ENCODE data around the gene BRME1. TPM values are rescaled to one million over a fixed set of nuclear protein-coding genes. Genes with fewer than 3 reads are reported as not detected.

The BRME1 gene
- total RNA-seq, 4 donors from 2014 or later = 0.19 to 1.0 (median 0.56) TPM

DNA sequence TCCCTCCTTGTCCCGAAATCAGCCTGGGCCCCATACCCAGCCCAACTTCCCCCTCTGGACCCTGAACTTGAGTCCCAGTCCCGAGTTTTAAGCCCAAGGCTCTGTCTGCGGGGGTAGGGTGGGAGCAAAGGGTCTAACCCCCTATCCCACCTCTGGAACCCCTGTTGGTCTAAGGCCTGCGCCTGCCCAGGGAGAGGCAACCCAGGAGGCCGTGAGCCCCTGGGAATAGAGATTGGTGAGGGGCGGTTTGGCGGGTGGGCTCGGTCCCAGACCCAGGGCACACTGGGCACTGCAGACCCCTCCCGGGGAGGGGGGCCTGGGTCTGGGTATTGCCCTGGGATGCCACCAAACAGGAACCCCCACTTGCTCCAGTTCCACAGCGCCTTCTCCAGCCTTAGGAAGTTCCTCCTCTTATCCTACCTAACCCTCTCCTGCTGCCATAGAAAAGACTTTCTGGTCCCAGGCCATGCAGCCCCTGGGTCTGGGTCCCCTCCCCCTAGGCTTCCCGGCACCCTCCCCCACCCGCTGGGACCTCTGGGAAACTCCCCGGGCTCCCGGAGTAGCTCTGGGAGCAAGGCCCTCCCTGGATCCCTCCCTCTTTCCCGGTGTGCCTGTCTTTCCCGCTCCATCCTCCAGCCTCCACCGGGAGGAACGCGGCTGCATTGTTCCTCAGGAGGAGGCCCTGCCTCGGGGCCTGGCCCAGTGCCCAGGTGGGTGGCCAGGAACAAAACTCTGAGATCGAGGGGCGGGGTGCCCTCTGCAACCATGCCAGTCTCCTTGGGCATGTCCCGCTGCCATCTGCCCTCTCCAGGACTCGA lies 62.6 kb downstream of the BRME1 start:
- in situ Hi-C loops (cut with MboI; ENCODE audit: low sequenced_read_pairs in 4 of 4) (no loop called here), intact Hi-C loops (cut with DNase I; ENCODE audit: low total_unique reads) (loop anchor here (5.0 to 10.0 kb wide), 3 partner anchors 691 to 899 kb away; partner anchors contain the start of genes IER2, RAD23A and STX10)
- Histone ChIP-seq H3K27me3 (no peaks in the 10 kb centered on the region), H3K9me3 (no peaks in the 10 kb centered on the region), H3K4me3 (peak overlapping the region; percentile 52 to 98 (median 79)), H3K27ac (peak overlapping the region; percentile 96 to 100 (median 98)), H3K4me1 (peaks cover 32 to 35% of the 10 kb centered on the region in 2 donors), H3K36me3 (no peaks in the 10 kb centered on the region)
- DNase-seq = no peak
- ATAC-seq = no peak
- TF ChIP-seq POLR2A (IDR thresholded peaks at IDR 0.05) (no peak), CTCF (IDR thresholded peaks at IDR 0.05 in 4 of 5, conservative IDR thresholded peaks at IDR 0.05 in 1 of 5) (no peak)

GRCh38 chr19:13842291-13843103 lies 63.4 kb downstream of the BRME1 start:
- in situ Hi-C loops (cut with MboI; ENCODE audit: low sequenced_read_pairs in 4 of 4) (no loop called here), intact Hi-C loops (cut with DNase I; ENCODE audit: low total_unique reads) (loop anchor here (5.0 to 10.0 kb wide), 3 partner anchors 690 to 898 kb away; partner anchors contain the start of genes IER2, RAD23A and STX10)
- ATAC-seq (peak; percentile 18 to 27), DNase-seq (peak; percentile 78 to 86)
- Histone ChIP-seq H3K4me1 (peaks cover 34 to 37% of the 10 kb centered on the region in 2 donors), H3K4me3 (peak overlapping the region; percentile 77 to 98 (median 86)), H3K9me3 (no peaks in the 10 kb centered on the region), H3K36me3 (no peaks in the 10 kb centered on the region), H3K27me3 (no peaks in the 10 kb centered on the region), H3K27ac (peak overlapping the region; percentile 96 to 100 (median 98))
- TF ChIP-seq POLR2A (IDR thresholded peaks at IDR 0.05) (peak; percentile 96 to 98), CTCF (IDR thresholded peaks at IDR 0.05 in 4 of 5, conservative IDR thresholded peaks at IDR 0.05 in 1 of 5) (peak in 1 of 5 experiments; percentile 15)

GRCh38 chr19:13841962-13842290 lies 64.0 kb downstream of the BRME1 start:
- intact Hi-C loops (cut with DNase I; ENCODE audit: low total_unique reads) = loop anchor here (5.0 to 10.0 kb wide), 3 partner anchors 690 to 897 kb away; partner anchors contain the start of genes IER2, RAD23A and STX10
- ATAC-seq = no peak
- TF ChIP-seq CTCF (IDR thresholded peaks at IDR 0.05 in 4 of 5, conservative IDR thresholded peaks at IDR 0.05 in 1 of 5) (no peak), POLR2A (IDR thresholded peaks at IDR 0.05) (no peak)

GRCh38 chr19:13841086-13841961 lies 64.6 kb downstream of the BRME1 start:
- intact Hi-C loops (cut with DNase I; ENCODE audit: low total_unique reads) = loop anchor here (5.0 to 10.0 kb wide), 3 partner anchors 689 to 897 kb away; partner anchors contain the start of genes IER2, RAD23A and STX10
- Histone ChIP-seq H3K36me3 (peaks cover 0 to 5% of the 10 kb centered on the region in 2 donors), H3K4me3 (peak overlapping the region; percentile 60 to 98 (median 86)), H3K4me1 (peaks cover 36 to 40% of the 10 kb centered on the region in 2 donors), H3K27ac (peak overlapping the region; percentile 96 to 100 (median 98)), H3K27me3 (no peaks in the 10 kb centered on the region), H3K9me3 (no peaks in the 10 kb centered on the region)
- in situ Hi-C loops (cut with MboI; ENCODE audit: low sequenced_read_pairs in 4 of 4) = no loop called here
- no peak for TF ChIP-seq CTCF (IDR thresholded peaks at IDR 0.05 in 4 of 5, conservative IDR thresholded peaks at IDR 0.05 in 1 of 5)
- TF ChIP-seq POLR2A (IDR thresholded peaks at IDR 0.05) = peak; percentile 89 to 90
- DNase-seq (peak; percentile 94 to 96), ATAC-seq (peak; percentile 36 to 44)

More at GRCh38 chr19:13841962-13842290, 64.0 kb downstream of the BRME1 start:
- no peak for DNase-seq
- in situ Hi-C loops (cut with MboI; ENCODE audit: low sequenced_read_pairs in 4 of 4) = no loop called here
- H3K36me3 ChIP-seq = no peaks in the 10 kb centered on the region
- H3K4me1 ChIP-seq = peaks cover 36 to 40% of the 10 kb centered on the region in 2 donors
- no peaks in the 10 kb centered on the region for H3K9me3 ChIP-seq
- H3K27ac ChIP-seq = peak overlapping the region; percentile 96 to 100 (median 98)
- peak overlapping the region; percentile 60 to 98 (median 86) for H3K4me3 ChIP-seq
- no peaks in the 10 kb centered on the region for H3K27me3 ChIP-seq
